Bronchial epithelial cell (primary cell): ENCODE results near the gene SLC27A2. TPM values are rescaled to one million over a fixed set of nuclear protein-coding genes. Genes with fewer than 3 reads are reported as not detected.

Experiments
- DNase-seq: peaks from one replicate; pipeline ENCODE4 v3.0.0-alpha.2; 2010; ENCODE audit warnings: low read depth
- FAIRE-seq: peaks from 2 replicates; lab custom pipeline; 2011; peaks lifted over from hg19 to GRCh38; lab: Jason Lieb, UNC
- H3K27me3 ChIP-seq: 2 replicates; pipeline ENCODE4 v1.5.1; 2011; ENCODE audit warnings: low read length; ENCODE audit not compliant: control insufficient read depth, insufficient read depth
- H3K36me3 ChIP-seq: 2 replicates; pipeline ENCODE4 v1.5.1; 2011; ENCODE audit warnings: low read length; ENCODE audit not compliant: control insufficient read depth, insufficient read depth
- H3K4me3 ChIP-seq: 2 replicates; pipeline ENCODE4 v1.5.1; 2011; ENCODE audit warnings: mild to moderate bottlenecking, low read depth, low read length, control low read depth
- CTCF ChIP-seq: IDR thresholded peaks from 2 replicates; pipeline ENCODE4 v1.5.1; 2011; ENCODE audit warnings: mild to moderate bottlenecking, moderate library complexity, low read length, control low read depth, inconsistent platforms; ENCODE audit not compliant: insufficient read depth, severe bottlenecking
- total RNA-seq: library from RNA; depleted of rRNA; stranded (reverse); fragments of >200 nt; gene quantifications from 2 replicates; pipeline ENCODE4 v1.2.1, GENCODE V29; 2014

Gene SLC27A2
- total RNA-seq, 1 donor from 2014 or later: 1.3 TPM

GRCh38 chr15:50224606-50225005 is 42.6 kb downstream of the SLC27A2 start:
- TF ChIP-seq CTCF: no peak
- no peaks in the 10 kb centered on the region for H3K36me3 ChIP-seq
- no peaks in the 10 kb centered on the region for H3K27me3 ChIP-seq
- FAIRE-seq (no peak), DNase-seq (peak; percentile 13)
- H3K4me3 ChIP-seq: no peak overlapping the region

- H3K27me3 ChIP-seq: no peaks in the 10 kb centered on the region
- no peak overlapping the region for H3K4me3 ChIP-seq
- H3K36me3 ChIP-seq: no peaks in the 10 kb centered on the region
- no peak for FAIRE-seq
- TF ChIP-seq CTCF: no peak
- DNase-seq: no peak
Measured at GRCh38 chr15:50225057-50225456, 43.1 kb downstream of the SLC27A2 start.

- no peak overlapping the region for H3K4me3 ChIP-seq
- no peak for FAIRE-seq
- no peaks in the 10 kb centered on the region for H3K36me3 ChIP-seq
- no peak for TF ChIP-seq CTCF
- no peak for DNase-seq
- H3K27me3 ChIP-seq: no peaks in the 10 kb centered on the region
Measured at GRCh38 chr15:50225938-50226337, 43.9 kb downstream of the SLC27A2 start.

- Histone ChIP-seq H3K36me3 (no peaks in the 10 kb centered on the region), H3K4me3 (no peak overlapping the region), H3K27me3 (no peaks in the 10 kb centered on the region)
- DNase-seq (no peak), FAIRE-seq (no peak)
- TF ChIP-seq CTCF: no peak
Measured at GRCh38 chr15:50227076-50227475, 45.1 kb downstream of the SLC27A2 start.

GRCh38 chr15:50228866-50229265 is 46.9 kb downstream of the SLC27A2 start:
- no peak overlapping the region for H3K4me3 ChIP-seq
- H3K36me3 ChIP-seq: no peaks in the 10 kb centered on the region
- no peaks in the 10 kb centered on the region for H3K27me3 ChIP-seq
- no peak for TF ChIP-seq CTCF
- no peak for DNase-seq
- FAIRE-seq: no peak

- DNase-seq: no peak
- H3K4me3 ChIP-seq: no peak overlapping the region
- TF ChIP-seq CTCF: no peak
- no peaks in the 10 kb centered on the region for H3K27me3 ChIP-seq
- no peaks in the 10 kb centered on the region for H3K36me3 ChIP-seq
- FAIRE-seq: no peak
Measured at GRCh38 chr15:50229336-50229735, 47.3 kb downstream of the SLC27A2 start.
